Naive thymus-derived CD4-positive, alpha-beta T cell (primary cell): ENCODE data around the gene SMPD3. TPM values are rescaled to one million over a fixed set of nuclear protein-coding genes. Genes with fewer than 3 reads are reported as not detected.

ENCODE experiments used
- ATAC-seq: fragments of 150-1000 bp; cut with Tn5 transposase; 2 replicates; pipeline ENCODE4 v1.10.0; 2021; ENCODE audit warnings: mild to moderate bottlenecking, moderate library complexity
- CTCF ChIA-PET: fragments of 350-600 bp; sonication (Branson Sonifier 250); formaldehyde crosslinking; loops from one replicate; lab custom pipeline; 2021; ENCODE audit warnings: antibody characterized with exemption; lab: Charles Lee
- POLR2A ChIA-PET: fragments of 350-600 bp; sonication (Branson Sonifier 250); formaldehyde crosslinking; loops from one replicate; lab custom pipeline; 2021; ENCODE audit warnings: antibody characterized with exemption, inconsistent platforms; lab: Charles Lee
- DNase-seq, 9 donors: peaks; one replicate each; pipeline versions ENCODE4 v3.0.0 to v3.0.0-alpha.2; 2020 to 2022; ENCODE audit warnings: mixed read lengths in 1 of 9
- H3K27ac ChIP-seq: one replicate; pipeline ENCODE4 v1.7.0; 2013; ENCODE audit warnings: mild to moderate bottlenecking, low read depth, low read length, moderate library complexity
- H3K27me3 ChIP-seq, 2 donors: one replicate each; pipeline ENCODE4 v1.7.0; 2013; ENCODE audit warnings: low read length in 2 of 2, mild to moderate bottlenecking in 2 of 2, moderate library complexity in 2 of 2; ENCODE audit not compliant: control insufficient read depth in 2 of 2, insufficient read depth in 2 of 2
- H3K36me3 ChIP-seq, 3 experiments: 1 replicate in 2 of 3; 2 replicates in 1 of 3; pipeline ENCODE4 v1.7.0; 2013; ENCODE audit warnings: low read length in 3 of 3, mild to moderate bottlenecking in 3 of 3, moderate library complexity in 1 of 3; ENCODE audit not compliant: insufficient read depth in 3 of 3, control insufficient read depth in 2 of 3
- H3K4me1 ChIP-seq, 2 donors: one replicate each; pipeline ENCODE4 v1.7.0; 2013; ENCODE audit warnings: low read length in 2 of 2, mild to moderate bottlenecking in 2 of 2, moderate library complexity in 1 of 2; ENCODE audit not compliant: control insufficient read depth in 2 of 2, insufficient read depth in 2 of 2
- H3K4me3 ChIP-seq: 2 replicates; pipeline ENCODE4 v1.7.0; 2013; ENCODE audit warnings: mild to moderate bottlenecking, low read length
- H3K9me3 ChIP-seq, 3 experiments: 1 replicate in 2 of 3; 2 replicates in 1 of 3; pipeline ENCODE4 v1.7.0; 2013; ENCODE audit warnings: low read length in 3 of 3; ENCODE audit not compliant: control insufficient read depth in 2 of 3
- H3K27ac Mint-ChIP-seq, 9 donors: one replicate each; pipeline ENCODE4 v1.8.0; 2020 to 2022; ENCODE audit warnings: mixed read lengths in 9 of 9, mild to moderate bottlenecking in 8 of 9, moderate library complexity in 5 of 9, inconsistent platforms in 2 of 9
- H3K27me3 Mint-ChIP-seq, 5 donors: one replicate each; pipeline ENCODE4 v1.8.0; 2021 to 2022; ENCODE audit warnings: mixed read lengths in 5 of 5, mild to moderate bottlenecking in 1 of 5
- H3K36me3 Mint-ChIP-seq, 5 donors: one replicate each; pipeline ENCODE4 v1.8.0; 2020 to 2022; ENCODE audit warnings: mixed read lengths in 5 of 5, mild to moderate bottlenecking in 3 of 5, inconsistent platforms in 1 of 5
- H3K4me1 Mint-ChIP-seq, 7 donors: one replicate each; pipeline ENCODE4 v1.8.0; 2020 to 2022; ENCODE audit warnings: mixed read lengths in 7 of 7, mild to moderate bottlenecking in 3 of 7, inconsistent platforms in 1 of 7
- H3K4me3 Mint-ChIP-seq, 10 donors: one replicate each; pipeline ENCODE4 v1.8.0; 2020 to 2022; ENCODE audit warnings: mild to moderate bottlenecking in 10 of 10, mixed read lengths in 10 of 10, moderate library complexity in 6 of 10, inconsistent platforms in 2 of 10
- H3K9me3 Mint-ChIP-seq, 11 donors: one replicate each; pipeline ENCODE4 v1.8.0; 2020 to 2022; ENCODE audit warnings: mixed read lengths in 11 of 11, mild to moderate bottlenecking in 4 of 11, inconsistent platforms in 1 of 11, moderate library complexity in 1 of 11
- intact Hi-C, 2 donors: fragments of 100-400 bp; cut with micrococcal nuclease; formaldehyde crosslinking; loops; one replicate each; pipeline ENCODE4 v1.15.1; 2023
- polyA plus RNA-seq, 2 donors: library from polyadenylated mRNA; unstranded; fragments of 300-500 nt; fragmentation: Illumina TruSeq; gene quantifications; one replicate each; pipeline ENCODE4 v1.2.3, GENCODE V29; 2021
- total RNA-seq, 6 experiments: library from RNA in 5 of 6; stranded (reverse) in 5 of 6; gene quantifications; 1 replicate in 5 of 6; 2 replicates in 1 of 6; pipeline ENCODE4 v1.2.3 and lab custom pipeline; 2021 to 2026

Gene SMPD3
- total and polyA plus RNA-seq, 7 experiments from 2014 or later, result 0.32 to 6.1 (median 1.8) TPM

DNA sequence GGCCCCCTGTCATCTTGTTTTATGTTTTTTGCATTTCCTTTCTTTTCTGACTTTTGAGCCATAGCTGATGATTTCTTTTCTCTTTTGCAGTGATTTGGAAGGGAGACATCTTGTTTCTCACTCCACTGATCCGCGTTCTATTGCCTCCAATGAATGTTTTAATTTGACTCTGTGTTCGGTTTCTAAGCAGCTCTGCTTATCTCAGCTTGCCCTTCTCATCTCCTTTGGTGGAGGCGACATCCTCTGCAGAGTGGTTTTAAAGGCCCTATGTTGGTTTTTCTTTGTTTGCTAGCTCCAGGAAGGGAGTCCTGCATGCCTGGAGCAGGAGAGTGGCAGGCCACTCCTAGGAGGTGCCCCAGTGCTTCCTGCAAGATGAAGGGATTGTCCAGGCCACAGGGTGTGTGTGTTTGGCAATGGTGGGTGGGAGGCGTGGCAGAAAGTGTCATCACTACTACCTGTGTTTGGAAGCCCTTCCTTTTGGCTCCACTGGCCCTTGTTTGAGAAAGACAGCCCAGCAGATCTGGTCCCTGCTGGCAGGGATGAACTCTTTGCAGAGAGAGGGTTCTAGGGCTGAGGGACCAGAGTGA, 13.6 kb downstream of the SMPD3 start:
- H3K27me3 ChIP-seq, result no peaks in the 10 kb centered on the region
- peaks cover 9 to 38% (median 26%) of the 10 kb centered on the region in 7 donors for H3K4me1 Mint-ChIP-seq
- H3K4me1 ChIP-seq, result peaks cover 0 to 16% of the 10 kb centered on the region in 2 donors
- H3K4me3 ChIP-seq, result no peak overlapping the region
- H3K4me3 Mint-ChIP-seq, result peak overlapping the region in 8 of 10 donors; percentile 8 to 55 (median 12)
- peaks cover 0 to 11% (median 4%) of the 10 kb centered on the region in 5 donors for H3K36me3 Mint-ChIP-seq
- DNase-seq, result peak in 4 of 9 donors; percentile 25 to 34 (median 30)
- no peak for ATAC-seq
- intact Hi-C loops, result loop anchor here in 1 of 2 donors (2.0 kb wide), 1 partner anchor 16 kb away; no protein-coding TSS in a partner anchor
- peak overlapping the region; percentile 3 to 88 (median 66) for H3K27ac Mint-ChIP-seq
- H3K27me3 Mint-ChIP-seq, result peaks cover 0 to 40% (median 0%) of the 10 kb centered on the region in 5 donors
- ChIA-PET CTCF (interaction anchor here (1.0 to 1.6 kb wide), 5 partner anchors 18 to 38 kb away, joined by 3 to 10 read pairs (median 3); no protein-coding TSS in a partner anchor), POLR2A (interaction anchor here (1.0 to 4.5 kb wide), 5 partner anchors 9 to 29 kb away, joined by 3 to 24 read pairs (median 6); no protein-coding TSS in a partner anchor)
- H3K36me3 ChIP-seq, result no peaks in the 10 kb centered on the region
- H3K9me3 Mint-ChIP-seq, result peaks cover 0 to 14% (median 3%) of the 10 kb centered on the region in 11 donors
- peak overlapping the region; percentile 36 for H3K27ac ChIP-seq
- no peaks in the 10 kb centered on the region for H3K9me3 ChIP-seq

DNA sequence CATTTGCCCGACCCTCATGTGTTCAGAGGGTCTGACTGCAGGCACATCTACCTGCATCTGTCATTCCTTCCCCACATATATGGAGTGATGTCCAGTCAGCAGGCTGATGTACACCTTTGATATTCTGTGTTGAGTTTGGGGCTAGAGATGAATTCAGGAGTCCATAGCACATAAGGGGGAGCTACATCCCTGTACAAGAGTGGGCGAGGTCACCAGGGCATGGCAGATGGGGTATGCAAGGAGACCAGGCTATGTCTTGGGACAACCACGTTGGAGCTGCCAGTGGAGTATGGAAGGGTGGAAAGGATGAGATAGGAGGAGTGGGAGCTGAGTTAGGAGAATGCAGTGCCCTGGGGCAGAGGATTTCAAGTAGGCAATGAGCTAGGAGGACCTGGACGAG, 15.0 kb downstream of the SMPD3 start:
- DNase-seq (no peak), ATAC-seq (no peak)
- peak overlapping the region in 3 of 9 donors; percentile 6 to 81 (median 77) for H3K27ac Mint-ChIP-seq
- H3K9me3 Mint-ChIP-seq, result peaks cover 0 to 14% (median 3%) of the 10 kb centered on the region in 11 donors
- no peak overlapping the region for H3K4me3 ChIP-seq
- intact Hi-C loops, result no loop called here
- H3K27ac ChIP-seq, result no peak overlapping the region
- no peaks in the 10 kb centered on the region for H3K27me3 ChIP-seq
- no peaks in the 10 kb centered on the region for H3K9me3 ChIP-seq
- no peaks in the 10 kb centered on the region for H3K36me3 ChIP-seq
- ChIA-PET POLR2A (interaction anchor here (0.7 to 4.5 kb wide), 4 partner anchors 10 to 15 kb away, joined by 3 to 24 read pairs (median 6); no protein-coding TSS in a partner anchor), CTCF (no interaction called here)
- H3K27me3 Mint-ChIP-seq, result peaks cover 0 to 35% (median 0%) of the 10 kb centered on the region in 5 donors
- peaks cover 0 to 16% of the 10 kb centered on the region in 2 donors for H3K4me1 ChIP-seq
- H3K4me1 Mint-ChIP-seq, result peaks cover 9 to 38% (median 26%) of the 10 kb centered on the region in 7 donors
- no peak overlapping the region for H3K4me3 Mint-ChIP-seq
- H3K36me3 Mint-ChIP-seq, result peaks cover 0 to 7% (median 4%) of the 10 kb centered on the region in 5 donors

DNA sequence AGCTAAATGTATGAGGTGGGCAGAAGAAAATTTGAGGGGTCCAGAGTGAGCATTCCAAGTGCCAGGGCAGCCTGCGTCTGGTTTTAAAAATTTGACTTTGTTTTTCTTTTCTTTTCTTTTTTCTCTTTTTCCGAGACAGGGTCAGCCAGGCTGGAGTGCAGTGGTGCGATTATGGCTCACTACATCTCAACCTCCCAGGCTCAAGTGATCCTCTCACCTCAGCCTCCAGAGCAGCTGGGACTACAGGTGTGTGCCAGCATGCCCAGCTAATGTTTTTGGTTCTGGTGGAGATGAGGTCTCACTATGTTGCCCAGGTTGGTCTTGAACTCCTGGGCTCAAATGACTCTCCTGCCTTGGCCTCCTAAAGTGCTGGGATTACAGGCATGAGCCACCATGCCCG, 15.6 kb downstream of the SMPD3 start:
- Histone ChIP-seq H3K27ac (no peak overlapping the region), H3K4me1 (peaks cover 0 to 16% of the 10 kb centered on the region in 2 donors), H3K9me3 (no peaks in the 10 kb centered on the region), H3K36me3 (no peaks in the 10 kb centered on the region), H3K4me3 (no peak overlapping the region), H3K27me3 (no peaks in the 10 kb centered on the region)
- ChIA-PET POLR2A (interaction anchor here (0.8 to 4.5 kb wide), 3 partner anchors 12 to 37 kb away, joined by 4 to 24 read pairs (median 9); no protein-coding TSS in a partner anchor), CTCF (interaction anchor here (2.1 kb wide), 1 partner anchor 36 kb away, joined by 7 read pairs; no protein-coding TSS in a partner anchor)
- Mint-ChIP-seq H3K27me3 (peaks cover 0 to 36% (median 0%) of the 10 kb centered on the region in 5 donors), H3K36me3 (peaks cover 0 to 6% (median 4%) of the 10 kb centered on the region in 5 donors), H3K4me3 (no peak overlapping the region), H3K27ac (peak overlapping the region in 1 of 9 donors; percentile 36), H3K4me1 (peaks cover 9 to 38% (median 29%) of the 10 kb centered on the region in 7 donors), H3K9me3 (peaks cover 0 to 14% (median 3%) of the 10 kb centered on the region in 11 donors)
- DNase-seq, result no peak
- ATAC-seq, result no peak
- intact Hi-C loops, result no loop called here

DNA sequence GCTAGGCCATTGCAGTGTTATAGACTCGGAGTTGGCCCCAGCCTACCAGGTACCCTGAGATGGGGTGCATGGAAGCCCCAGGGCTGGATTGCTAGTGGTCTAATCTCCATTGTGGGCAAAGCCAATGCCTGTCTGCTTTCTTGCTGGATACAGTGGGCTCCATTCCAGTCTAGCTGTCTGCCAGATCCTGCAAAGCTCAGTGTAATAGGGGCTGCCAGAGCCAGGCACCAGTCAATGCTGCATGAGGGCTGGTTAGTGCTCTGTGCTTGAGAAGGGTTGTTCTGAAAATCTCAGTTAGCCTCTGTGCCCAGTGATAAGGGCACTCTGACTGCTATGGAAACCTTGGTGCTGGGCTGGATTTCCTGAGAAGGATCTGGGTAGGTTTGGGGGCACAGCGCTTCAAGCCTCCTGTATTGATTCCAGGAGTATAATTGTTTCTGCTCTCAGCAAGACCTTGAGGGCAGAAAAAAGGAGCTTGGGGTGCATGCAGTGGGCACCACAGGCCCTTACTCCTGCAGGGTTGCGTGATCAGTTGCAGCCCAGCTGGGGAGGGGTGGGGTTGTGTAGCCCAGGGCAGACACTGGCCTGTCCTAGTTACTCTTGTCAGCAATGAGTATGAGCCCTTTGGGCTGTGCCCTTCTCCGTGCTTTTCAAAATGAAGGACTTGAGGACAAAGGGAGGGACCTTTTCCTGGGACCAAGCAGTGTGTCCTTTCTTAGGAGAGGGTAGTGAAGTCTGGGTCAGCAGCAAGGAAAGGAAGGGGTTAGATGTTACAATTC, 19.0 kb downstream of the SMPD3 start:
- DNase-seq, result no peak
- Histone ChIP-seq H3K27ac (no peak overlapping the region), H3K36me3 (no peaks in the 10 kb centered on the region), H3K9me3 (no peaks in the 10 kb centered on the region), H3K27me3 (no peaks in the 10 kb centered on the region), H3K4me1 (peaks cover 0 to 24% of the 10 kb centered on the region in 2 donors), H3K4me3 (no peak overlapping the region)
- intact Hi-C loops, result no loop called here
- Mint-ChIP-seq H3K4me1 (peaks cover 5 to 40% (median 34%) of the 10 kb centered on the region in 7 donors), H3K4me3 (no peak overlapping the region), H3K27ac (no peak overlapping the region), H3K27me3 (peaks cover 0 to 43% (median 0%) of the 10 kb centered on the region in 5 donors), H3K36me3 (no peaks in the 10 kb centered on the region), H3K9me3 (no peaks in the 10 kb centered on the region)
- no peak for ATAC-seq
- POLR2A ChIA-PET, result interaction anchor here (0.8 kb wide), 1 partner anchor 15 kb away, joined by 4 read pairs; no protein-coding TSS in a partner anchor
- CTCF ChIA-PET, result interaction anchor here (0.6 kb wide), 2 partner anchors 89 to 100 kb away, joined by 3 read pairs; no protein-coding TSS in a partner anchor

DNA sequence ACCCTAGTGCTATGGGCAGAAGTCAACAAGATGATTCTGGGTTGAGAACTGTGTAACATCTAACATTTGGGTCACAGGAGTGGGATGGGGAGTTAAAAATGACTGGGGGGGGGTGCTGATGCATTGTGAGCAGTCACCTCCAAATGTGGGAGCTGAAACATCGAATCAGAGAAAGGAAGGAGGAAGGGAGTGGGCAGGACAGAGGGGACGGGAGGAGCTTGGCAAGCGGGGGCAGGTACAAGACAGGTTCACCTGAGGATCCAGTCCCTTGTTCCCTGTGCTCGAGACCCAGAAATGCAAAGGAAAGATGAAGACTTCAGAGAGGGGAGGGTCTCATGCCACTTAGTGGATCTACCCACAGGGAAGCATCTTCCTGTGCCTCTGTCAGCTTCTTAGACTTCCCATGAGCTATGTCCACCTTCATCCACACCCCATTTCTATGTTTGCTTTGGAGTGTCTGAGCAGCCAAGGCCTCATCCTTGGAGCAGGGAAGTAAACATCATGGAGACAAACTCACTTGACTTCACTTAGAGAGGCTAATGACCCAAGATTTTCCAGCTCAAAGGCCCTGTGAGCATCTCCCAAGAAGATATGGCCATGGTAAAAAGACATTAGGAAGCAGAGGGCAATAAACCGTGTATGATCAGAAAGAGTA, 20.5 kb downstream of the SMPD3 start:
- Histone ChIP-seq H3K27ac (no peak overlapping the region), H3K27me3 (no peaks in the 10 kb centered on the region), H3K36me3 (no peaks in the 10 kb centered on the region), H3K4me1 (peaks cover 0 to 30% of the 10 kb centered on the region in 2 donors), H3K9me3 (no peaks in the 10 kb centered on the region), H3K4me3 (no peak overlapping the region)
- CTCF ChIA-PET, result no interaction called here
- POLR2A ChIA-PET, result interaction anchor here (0.8 kb wide), 1 partner anchor 9 kb away, joined by 3 read pairs; no protein-coding TSS in a partner anchor
- H3K27me3 Mint-ChIP-seq, result peaks cover 0 to 36% (median 0%) of the 10 kb centered on the region in 5 donors
- no peak for ATAC-seq
- peak overlapping the region in 2 of 9 donors; percentile 6 to 9 for H3K27ac Mint-ChIP-seq
- H3K4me1 Mint-ChIP-seq, result peaks cover 5 to 38% (median 33%) of the 10 kb centered on the region in 7 donors
- H3K9me3 Mint-ChIP-seq, result no peaks in the 10 kb centered on the region
- no peak for DNase-seq
- no peaks in the 10 kb centered on the region for H3K36me3 Mint-ChIP-seq
- intact Hi-C loops, result loop anchor here in 1 of 2 donors (2.0 kb wide), 1 partner anchor 21 kb away; the partner anchor contains the start of gene SMPD3
- H3K4me3 Mint-ChIP-seq, result no peak overlapping the region
